Memory B cell (primary cell): ENCODE data around the gene BSX.

Experiments used
- ATAC-seq: fragments of 150-1000 bp; cut with Tn5 transposase; 2 replicates; pipeline ENCODE4 v1.10.0; 2021; ENCODE audit warnings: low read depth, mild to moderate bottlenecking, moderate library complexity
- DNase-seq, 2 donors: peaks; one replicate each; pipeline ENCODE4 v3.0.0; 2022; ENCODE audit warnings: low spot score in 2 of 2
- H3K27ac Mint-ChIP-seq: one replicate; pipeline ENCODE4 v1.8.0; 2022; ENCODE audit warnings: mild to moderate bottlenecking, moderate library complexity, mixed read lengths
- H3K27me3 Mint-ChIP-seq: one replicate; pipeline ENCODE4 v1.8.0; 2022; ENCODE audit warnings: mixed read lengths
- H3K36me3 Mint-ChIP-seq: one replicate; pipeline ENCODE4 v1.8.0; 2022; ENCODE audit warnings: mild to moderate bottlenecking, mixed read lengths
- H3K4me1 Mint-ChIP-seq: one replicate; pipeline ENCODE4 v1.8.0; 2022; ENCODE audit warnings: mixed read lengths
- H3K4me3 Mint-ChIP-seq: one replicate; pipeline ENCODE4 v1.8.0; 2022; ENCODE audit warnings: mild to moderate bottlenecking, moderate library complexity, mixed read lengths
- H3K9me3 Mint-ChIP-seq: one replicate; pipeline ENCODE4 v1.8.0; 2022; ENCODE audit warnings: mixed read lengths

The BSX gene

DNA sequence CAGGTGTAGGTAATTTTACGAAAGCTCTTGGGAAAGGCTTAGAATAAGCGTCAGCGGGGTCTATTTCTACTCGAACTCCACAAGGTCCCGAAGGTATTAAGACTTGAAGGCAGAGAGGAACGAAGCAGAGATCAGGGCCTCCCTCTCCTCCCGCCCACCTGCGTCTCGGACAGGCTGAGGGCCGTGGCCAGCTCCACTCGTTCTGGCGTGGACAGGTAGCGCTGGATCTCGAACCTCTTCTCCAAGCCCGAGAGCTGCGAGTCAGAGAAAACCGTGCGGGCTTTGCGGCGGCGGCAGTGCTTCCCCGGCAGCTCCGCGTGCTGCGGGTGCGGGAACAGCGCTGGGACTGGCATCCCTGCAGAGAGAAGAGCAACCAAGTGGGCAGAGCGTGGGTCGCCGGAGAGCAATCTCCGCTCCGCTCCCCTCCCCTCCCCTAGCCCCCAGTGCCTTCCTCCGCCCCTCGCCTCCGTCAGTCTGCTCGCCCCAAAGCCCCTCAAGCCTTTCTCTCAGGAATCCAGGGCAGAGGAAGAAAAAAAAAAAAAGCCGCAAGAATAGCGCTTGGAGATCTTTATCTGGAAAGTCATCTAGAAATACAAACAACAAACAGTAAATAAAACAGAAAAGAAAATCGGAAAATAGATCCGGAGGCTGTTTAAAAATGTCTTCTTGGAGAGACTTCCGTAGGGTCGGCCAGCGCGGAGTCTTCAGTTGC, 2.4 kb downstream of the BSX start:
- Mint-ChIP-seq H3K4me3 (no peak overlapping the region), H3K9me3 (peaks cover 2% of the 10 kb centered on the region), H3K27ac (peak overlapping the region; percentile 42), H3K27me3 (peaks cover 52% of the 10 kb centered on the region), H3K36me3 (peaks cover 2% of the 10 kb centered on the region), H3K4me1 (peaks cover 22% of the 10 kb centered on the region)
- DNase-seq (no peak), ATAC-seq (no peak)

DNA sequence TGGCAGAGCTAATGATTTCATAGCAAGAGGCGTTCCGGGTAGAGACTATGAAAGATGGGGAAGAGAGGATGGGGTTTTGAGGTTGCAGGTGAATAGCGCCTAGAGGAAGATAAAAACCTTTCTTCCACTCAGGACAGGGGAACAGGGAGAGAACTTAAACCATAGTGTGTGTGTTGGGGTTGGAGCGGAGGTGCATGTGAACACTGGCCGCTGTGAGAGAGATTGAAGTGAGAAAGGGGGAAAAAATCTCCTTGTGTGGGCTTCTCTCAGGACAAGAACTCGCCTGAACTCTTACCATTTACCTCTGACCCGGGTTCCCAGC, 3.4 kb downstream of the BSX start:
- peaks cover 2% of the 10 kb centered on the region for H3K9me3 Mint-ChIP-seq
- H3K4me1 Mint-ChIP-seq, result peaks cover 19% of the 10 kb centered on the region
- ATAC-seq, result no peak
- DNase-seq, result no peak
- no peak overlapping the region for H3K4me3 Mint-ChIP-seq
- peak overlapping the region; percentile 1 for H3K27ac Mint-ChIP-seq
- H3K27me3 Mint-ChIP-seq, result peaks cover 55% of the 10 kb centered on the region
- peaks cover 2% of the 10 kb centered on the region for H3K36me3 Mint-ChIP-seq

DNA sequence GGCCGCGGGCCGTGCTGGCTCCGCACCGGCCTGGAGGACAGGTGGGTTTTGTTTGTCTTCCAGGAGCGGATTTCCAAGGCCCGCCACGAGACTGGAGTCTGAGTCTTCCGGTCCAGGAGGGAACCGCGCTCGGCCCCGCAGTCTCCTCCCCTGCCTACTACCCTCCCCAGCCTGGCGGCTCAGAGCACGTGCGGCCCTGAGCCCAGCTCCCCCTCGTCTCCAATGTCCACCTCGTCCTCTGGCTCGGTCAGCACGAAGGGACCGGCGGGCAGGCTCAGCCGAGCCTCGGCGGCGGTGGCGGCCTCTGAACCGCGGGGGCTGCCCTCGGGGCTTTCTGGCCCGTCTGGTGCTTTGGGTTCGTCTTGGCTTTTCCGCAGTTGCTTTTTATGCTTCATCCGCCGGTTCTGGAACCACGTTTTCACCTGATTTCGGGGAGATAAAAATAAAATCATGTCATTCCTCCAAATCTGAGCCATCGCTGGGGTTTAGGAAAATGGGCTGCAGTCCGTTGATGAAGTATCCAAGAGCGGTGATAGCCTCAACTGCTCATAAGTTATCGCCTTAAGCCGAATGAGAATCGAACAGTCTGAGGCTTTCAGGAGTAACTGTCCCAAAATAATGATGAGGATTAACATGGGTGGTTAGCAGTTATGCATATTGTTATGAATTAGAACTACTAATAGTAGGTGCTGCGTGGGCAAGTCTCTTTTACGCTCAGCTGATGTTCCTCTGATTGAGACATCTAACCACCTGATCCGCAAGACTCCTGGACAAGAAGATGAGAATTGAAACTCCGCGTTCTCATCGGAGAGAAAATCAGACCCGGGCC, 4.0 kb downstream of the BSX start:
- ATAC-seq (no peak), DNase-seq (no peak)
- Mint-ChIP-seq H3K27ac (peak overlapping the region; percentile 1), H3K4me1 (peaks cover 19% of the 10 kb centered on the region), H3K9me3 (peaks cover 2% of the 10 kb centered on the region), H3K36me3 (peaks cover 2% of the 10 kb centered on the region), H3K27me3 (peaks cover 50% of the 10 kb centered on the region), H3K4me3 (no peak overlapping the region)

DNA sequence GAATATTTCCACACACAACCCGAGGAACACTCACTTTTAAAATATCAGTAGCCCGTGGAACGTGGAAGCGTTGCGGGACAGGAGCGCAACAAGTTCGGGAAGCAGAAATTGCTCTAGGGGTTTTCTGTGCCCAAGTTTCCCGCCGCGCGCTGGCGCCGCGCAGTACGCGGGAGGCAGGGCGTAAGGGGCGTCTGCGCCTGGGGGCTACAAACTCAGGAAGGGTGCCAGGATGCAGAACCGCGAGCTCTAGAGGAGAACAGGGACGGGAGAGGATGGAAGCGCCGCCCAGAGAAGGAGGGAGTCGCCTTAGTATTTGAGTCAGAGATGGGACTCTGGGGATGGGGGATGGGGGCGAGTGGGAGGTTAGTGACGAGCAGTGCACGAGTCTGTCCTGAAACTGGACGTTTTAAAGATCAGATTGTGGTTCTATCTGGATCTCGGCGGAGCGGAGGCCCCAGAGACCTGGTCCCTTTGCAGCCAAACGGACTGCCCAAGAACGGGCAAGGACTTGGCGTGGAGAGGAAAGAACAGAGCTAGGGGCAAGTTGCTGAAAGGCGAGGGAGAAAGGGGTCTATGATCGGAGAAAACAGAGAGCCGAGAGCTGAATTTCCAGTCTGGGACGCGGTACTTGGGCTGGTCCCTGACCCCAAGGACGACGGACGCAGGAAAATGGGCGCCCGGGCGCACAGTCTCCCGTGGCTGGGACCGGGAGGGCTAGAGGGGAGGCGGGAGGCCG, 4.7 kb downstream of the BSX start:
- DNase-seq, result no peak
- no peak overlapping the region for H3K27ac Mint-ChIP-seq
- peaks cover 19% of the 10 kb centered on the region for H3K4me1 Mint-ChIP-seq

DNA sequence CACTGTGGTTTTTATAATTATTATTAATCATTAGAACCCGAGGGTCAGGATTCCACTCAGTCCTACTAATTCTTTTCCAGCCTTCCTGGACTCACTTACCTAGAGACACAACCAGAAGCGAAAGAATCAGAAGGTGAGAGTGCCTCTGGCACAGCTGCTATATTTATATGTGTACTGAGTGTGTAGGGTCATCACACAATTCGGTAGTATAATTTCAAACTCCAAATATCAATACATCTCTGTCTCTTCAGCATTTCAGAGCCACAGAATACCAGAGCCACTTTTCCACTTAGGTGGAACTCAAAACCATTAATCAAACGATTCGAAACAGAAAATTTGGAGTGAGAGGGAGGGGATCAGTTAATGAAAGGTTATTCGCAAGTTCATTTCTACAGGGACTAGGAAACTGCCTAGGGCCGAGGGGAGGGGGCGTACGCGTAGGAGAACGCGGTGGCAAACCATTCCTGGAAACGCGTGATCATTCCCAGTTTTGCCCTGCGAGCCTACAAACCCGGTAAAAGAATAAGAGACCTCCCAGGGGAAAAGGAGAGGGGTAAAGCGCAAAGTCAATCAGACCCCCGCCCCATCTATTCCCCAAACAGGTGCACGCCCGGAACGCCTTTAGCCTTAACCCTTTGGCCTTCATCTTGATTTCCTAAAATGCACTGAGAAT, 5.4 kb downstream of the BSX start:
- Mint-ChIP-seq H3K27ac (no peak overlapping the region), H3K27me3 (peaks cover 39% of the 10 kb centered on the region), H3K4me1 (peaks cover 14% of the 10 kb centered on the region), H3K36me3 (peaks cover 2% of the 10 kb centered on the region), H3K4me3 (no peak overlapping the region), H3K9me3 (peaks cover 2% of the 10 kb centered on the region)
- no peak for ATAC-seq
- no peak for DNase-seq

More for the DNA sequence above, 4.7 kb downstream of the BSX start:
- Mint-ChIP-seq H3K27me3 (peaks cover 43% of the 10 kb centered on the region), H3K36me3 (peaks cover 2% of the 10 kb centered on the region), H3K4me3 (peak overlapping the region; percentile 45), H3K9me3 (peaks cover 2% of the 10 kb centered on the region)
- ATAC-seq, result no peak

DNA sequence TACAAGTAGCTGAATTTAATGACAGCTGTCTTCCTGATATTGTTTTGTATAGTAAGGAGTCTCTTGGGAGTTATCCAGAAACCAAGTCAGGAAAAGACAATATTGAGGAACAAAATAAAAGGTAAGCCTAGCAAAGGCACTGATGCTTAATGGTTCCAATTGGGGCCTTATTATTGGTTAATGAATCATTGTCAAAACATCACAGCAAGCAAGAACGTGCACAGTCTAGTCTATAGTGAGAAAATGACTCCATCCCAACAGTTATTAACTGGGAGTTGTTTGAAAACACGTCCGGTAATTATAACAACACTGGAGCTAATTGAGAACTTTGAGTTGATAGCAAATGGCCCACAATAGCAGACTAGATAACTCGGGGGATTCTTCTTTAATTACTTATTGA, 17.7 kb downstream of the BSX start:
- ATAC-seq (no peak), DNase-seq (no peak)
- Mint-ChIP-seq H3K4me3 (no peak overlapping the region), H3K27ac (no peak overlapping the region), H3K36me3 (peaks cover 6% of the 10 kb centered on the region), H3K9me3 (peaks cover 4% of the 10 kb centered on the region), H3K27me3 (peaks cover 12% of the 10 kb centered on the region), H3K4me1 (no peaks in the 10 kb centered on the region)

DNA sequence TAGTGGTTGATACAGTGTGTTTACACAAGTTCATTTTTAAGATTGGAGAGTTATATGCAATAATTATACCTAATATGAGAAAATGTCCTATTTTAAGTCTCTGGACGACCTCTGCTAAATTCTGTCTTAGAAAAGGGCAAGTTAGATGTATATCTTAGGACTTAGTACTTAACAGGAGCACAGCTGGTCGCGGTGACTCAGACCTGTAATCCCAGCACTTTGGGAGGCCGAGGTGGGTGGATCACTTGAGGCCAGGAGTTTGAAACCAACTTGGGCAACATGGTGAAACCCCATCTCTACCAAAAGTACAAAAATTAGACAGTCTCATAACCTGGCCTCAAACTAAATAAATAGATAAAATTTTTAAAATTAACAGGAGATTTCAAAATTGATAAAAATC, 27.2 kb downstream of the BSX start:
- Mint-ChIP-seq H3K9me3 (no peaks in the 10 kb centered on the region), H3K36me3 (peaks cover 18% of the 10 kb centered on the region), H3K4me3 (no peak overlapping the region), H3K4me1 (peaks cover 2% of the 10 kb centered on the region), H3K27me3 (no peaks in the 10 kb centered on the region), H3K27ac (no peak overlapping the region)
- ATAC-seq, result no peak
- no peak for DNase-seq

DNA sequence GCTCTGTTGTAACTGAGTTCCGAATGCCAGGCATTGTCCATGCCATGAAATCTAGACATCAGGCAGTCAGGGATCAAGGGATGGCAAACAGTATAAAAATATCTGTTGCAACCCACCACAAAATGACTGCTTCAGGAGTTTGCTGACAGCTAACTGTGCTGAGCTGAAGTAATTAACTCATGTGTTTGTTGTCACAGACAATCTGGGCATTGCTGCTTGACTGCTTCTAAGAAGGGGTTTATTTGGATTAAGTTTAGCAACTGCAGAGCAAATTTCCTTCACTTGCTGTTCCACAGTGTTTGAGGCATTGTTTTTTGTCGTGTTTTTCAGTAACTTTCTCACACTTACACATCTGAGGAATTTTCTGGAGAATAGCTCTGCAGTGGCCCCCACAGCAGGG, 30.4 kb downstream of the BSX start:
- Mint-ChIP-seq H3K27ac (no peak overlapping the region), H3K9me3 (no peaks in the 10 kb centered on the region), H3K36me3 (peaks cover 33% of the 10 kb centered on the region), H3K27me3 (no peaks in the 10 kb centered on the region), H3K4me3 (no peak overlapping the region), H3K4me1 (peaks cover 8% of the 10 kb centered on the region)
- DNase-seq (no peak), ATAC-seq (no peak)

DNA sequence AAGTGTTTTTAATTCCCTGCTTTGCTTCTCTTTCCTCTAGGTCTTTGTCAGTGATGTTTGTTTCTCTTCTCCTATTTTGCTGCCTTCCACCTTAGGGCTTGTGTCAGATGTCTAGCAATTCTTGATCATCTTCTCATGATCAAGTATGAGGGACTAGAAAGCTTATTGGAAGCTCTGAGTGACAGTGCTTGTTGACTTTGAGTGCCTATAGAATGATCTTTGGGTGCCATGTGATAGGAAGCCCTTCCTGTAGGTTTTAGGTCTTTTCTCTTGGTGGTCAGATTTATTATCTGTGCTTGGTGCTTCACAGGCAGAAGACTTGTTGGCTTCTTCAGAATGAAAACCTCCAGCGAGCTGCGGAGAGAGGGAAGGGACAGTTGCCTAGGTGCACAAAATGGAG, 43.1 kb downstream of the BSX start:
- no peak overlapping the region for H3K27ac Mint-ChIP-seq
- H3K4me1 Mint-ChIP-seq, result no peaks in the 10 kb centered on the region
- ATAC-seq, result no peak
- no peak for DNase-seq
- peaks cover 6% of the 10 kb centered on the region for H3K36me3 Mint-ChIP-seq
- H3K9me3 Mint-ChIP-seq, result no peaks in the 10 kb centered on the region
- H3K4me3 Mint-ChIP-seq, result no peak overlapping the region
- no peaks in the 10 kb centered on the region for H3K27me3 Mint-ChIP-seq

DNA sequence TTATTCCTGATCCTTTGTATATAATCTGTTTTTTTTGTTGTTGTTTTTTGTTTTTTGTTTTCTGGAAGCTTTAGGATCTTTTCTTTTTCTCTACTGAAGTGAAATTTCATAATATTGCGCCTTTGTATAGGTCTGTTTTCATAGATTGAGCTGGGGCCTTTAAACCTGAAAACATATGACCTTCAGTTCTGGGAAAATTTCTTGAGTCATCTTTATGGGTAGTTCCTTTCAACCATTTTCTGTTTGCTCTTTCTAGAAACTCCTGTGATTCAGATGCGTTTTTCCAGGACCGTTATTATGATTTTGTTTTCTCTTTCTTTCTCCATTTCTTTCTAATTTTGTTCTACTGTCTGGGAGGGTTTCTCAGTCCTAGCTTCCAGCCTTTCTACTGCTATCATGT, 43.7 kb downstream of the BSX start:
- ATAC-seq, result no peak
- no peak overlapping the region for H3K4me3 Mint-ChIP-seq
- no peaks in the 10 kb centered on the region for H3K4me1 Mint-ChIP-seq
- H3K9me3 Mint-ChIP-seq, result no peaks in the 10 kb centered on the region
- H3K36me3 Mint-ChIP-seq, result peaks cover 6% of the 10 kb centered on the region
- no peaks in the 10 kb centered on the region for H3K27me3 Mint-ChIP-seq
- H3K27ac Mint-ChIP-seq, result no peak overlapping the region
- DNase-seq, result no peak

DNA sequence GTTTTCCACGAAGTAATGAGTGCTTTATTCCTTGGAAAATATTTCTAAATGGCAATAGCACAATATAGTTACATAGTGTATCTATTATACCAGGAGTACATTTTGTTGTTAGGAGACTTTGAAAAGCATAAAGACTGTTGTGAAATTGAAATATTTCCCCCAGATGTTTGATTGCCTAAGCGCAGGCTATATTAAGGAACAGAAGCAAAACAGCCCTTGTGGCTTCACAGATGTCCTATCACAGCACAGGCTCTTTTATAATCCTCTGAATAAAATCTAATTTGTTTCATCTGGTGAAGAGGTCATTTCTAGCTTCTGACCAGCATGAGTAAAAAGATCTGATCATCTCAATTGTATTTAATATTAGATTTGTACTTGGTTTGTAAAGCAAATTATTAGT, 48.2 kb downstream of the BSX start:
- no peaks in the 10 kb centered on the region for H3K27me3 Mint-ChIP-seq
- DNase-seq (no peak), ATAC-seq (no peak)
- no peaks in the 10 kb centered on the region for H3K4me1 Mint-ChIP-seq
- H3K4me3 Mint-ChIP-seq, result no peak overlapping the region
- no peaks in the 10 kb centered on the region for H3K9me3 Mint-ChIP-seq
- H3K36me3 Mint-ChIP-seq, result peaks cover 8% of the 10 kb centered on the region
- H3K27ac Mint-ChIP-seq, result no peak overlapping the region

DNA sequence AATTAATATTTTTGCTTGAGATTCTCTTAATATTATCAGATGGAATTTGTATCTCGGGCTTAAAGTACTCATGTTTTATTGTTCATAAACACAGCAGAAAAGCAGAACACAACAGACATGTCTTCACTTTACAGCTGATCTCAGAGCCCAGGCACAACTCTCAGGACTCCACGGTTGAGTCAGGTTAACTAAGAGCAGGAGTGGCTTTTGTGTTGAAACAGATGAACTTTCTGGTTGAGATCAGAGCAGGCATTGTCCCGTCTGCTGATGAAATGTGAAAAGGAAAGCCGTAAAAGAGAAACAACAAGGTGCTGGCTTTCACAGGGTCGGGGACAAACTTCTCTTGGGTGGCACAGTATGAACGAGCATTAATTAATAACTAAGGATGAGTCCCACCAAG, 50.1 kb downstream of the BSX start:
- Mint-ChIP-seq H3K27ac (no peak overlapping the region), H3K36me3 (peaks cover 12% of the 10 kb centered on the region), H3K27me3 (no peaks in the 10 kb centered on the region), H3K4me1 (no peaks in the 10 kb centered on the region), H3K9me3 (no peaks in the 10 kb centered on the region), H3K4me3 (no peak overlapping the region)
- no peak for DNase-seq
- no peak for ATAC-seq
